ENCODE data around the gene ESYT1.

The ESYT1 gene

DNA sequence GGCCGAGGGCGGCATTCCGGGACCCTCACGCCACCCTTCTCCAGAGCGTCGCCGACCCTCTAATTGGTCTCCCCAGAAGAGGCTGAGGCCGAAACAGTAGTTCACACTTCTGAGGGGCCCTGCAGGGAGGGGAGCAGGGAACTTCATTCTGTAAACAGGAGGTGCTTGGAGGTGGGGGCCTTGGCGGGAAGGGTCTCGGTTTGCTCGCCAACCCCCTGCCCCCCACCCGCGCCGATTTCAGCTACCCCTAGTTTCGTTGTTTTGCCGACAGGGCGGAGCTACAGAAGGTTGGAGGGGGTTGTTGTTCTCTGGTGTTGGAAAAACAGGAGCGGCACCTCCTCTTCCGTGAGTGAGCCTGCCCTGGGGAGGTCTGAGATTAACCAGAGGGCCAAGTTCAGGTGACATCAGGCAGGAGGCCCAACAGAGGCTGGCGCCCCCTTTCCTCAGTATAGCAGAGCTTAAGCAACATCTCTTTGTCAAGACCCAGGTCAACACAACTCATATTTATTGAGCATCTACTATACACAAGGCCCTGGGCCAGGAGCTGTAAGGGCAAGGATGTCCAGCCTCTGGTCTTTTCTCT, 47.4 kb upstream of the ESYT1 start:
- no peak for DNase-seq (ENCODE audit: low read depth in 1 of 2, low spot score in 1 of 2)
- no peak overlapping the region for H3K27ac ChIP-seq (replicated peaks)
- no peak overlapping the region for H3K4me3 ChIP-seq (replicated peaks; ENCODE audit: insufficient read depth, low read length)
- H3K27me3 ChIP-seq (ENCODE audit: insufficient read depth, poor library complexity, severe bottlenecking) = peaks cover 17% of the 10 kb centered on the region
- TF ChIP-seq SPI1 (IDR thresholded peaks at IDR 0.05; ENCODE audit: borderline replicate concordance, low read depth) (no peak), GABPA (IDR thresholded peaks at IDR 0.05; ENCODE audit: low read depth) (no peak), POLR2AphosphoS5 (IDR thresholded peaks at IDR 0.05; ENCODE audit: low read depth) (no peak)
- TF ChIP-seq, protein P1, sequence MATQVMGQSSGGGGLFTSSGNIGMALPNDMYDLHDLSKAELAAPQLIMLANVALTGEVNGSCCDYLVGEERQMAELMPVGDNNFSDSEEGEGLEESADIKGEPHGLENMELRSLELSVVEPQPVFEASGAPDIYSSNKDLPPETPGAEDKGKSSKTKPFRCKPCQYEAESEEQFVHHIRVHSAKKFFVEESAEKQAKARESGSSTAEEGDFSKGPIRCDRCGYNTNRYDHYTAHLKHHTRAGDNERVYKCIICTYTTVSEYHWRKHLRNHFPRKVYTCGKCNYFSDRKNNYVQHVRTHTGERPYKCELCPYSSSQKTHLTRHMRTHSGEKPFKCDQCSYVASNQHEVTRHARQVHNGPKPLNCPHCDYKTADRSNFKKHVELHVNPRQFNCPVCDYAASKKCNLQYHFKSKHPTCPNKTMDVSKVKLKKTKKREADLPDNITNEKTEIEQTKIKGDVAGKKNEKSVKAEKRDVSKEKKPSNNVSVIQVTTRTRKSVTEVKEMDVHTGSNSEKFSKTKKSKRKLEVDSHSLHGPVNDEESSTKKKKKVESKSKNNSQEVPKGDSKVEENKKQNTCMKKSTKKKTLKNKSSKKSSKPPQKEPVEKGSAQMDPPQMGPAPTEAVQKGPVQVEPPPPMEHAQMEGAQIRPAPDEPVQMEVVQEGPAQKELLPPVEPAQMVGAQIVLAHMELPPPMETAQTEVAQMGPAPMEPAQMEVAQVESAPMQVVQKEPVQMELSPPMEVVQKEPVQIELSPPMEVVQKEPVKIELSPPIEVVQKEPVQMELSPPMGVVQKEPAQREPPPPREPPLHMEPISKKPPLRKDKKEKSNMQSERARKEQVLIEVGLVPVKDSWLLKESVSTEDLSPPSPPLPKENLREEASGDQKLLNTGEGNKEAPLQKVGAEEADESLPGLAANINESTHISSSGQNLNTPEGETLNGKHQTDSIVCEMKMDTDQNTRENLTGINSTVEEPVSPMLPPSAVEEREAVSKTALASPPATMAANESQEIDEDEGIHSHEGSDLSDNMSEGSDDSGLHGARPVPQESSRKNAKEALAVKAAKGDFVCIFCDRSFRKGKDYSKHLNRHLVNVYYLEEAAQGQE (IDR thresholded peaks at IDR 0.05; ENCODE audit: insufficient replicate concordance, low read depth) = no peak
- TF ChIP-seq, protein P2, sequence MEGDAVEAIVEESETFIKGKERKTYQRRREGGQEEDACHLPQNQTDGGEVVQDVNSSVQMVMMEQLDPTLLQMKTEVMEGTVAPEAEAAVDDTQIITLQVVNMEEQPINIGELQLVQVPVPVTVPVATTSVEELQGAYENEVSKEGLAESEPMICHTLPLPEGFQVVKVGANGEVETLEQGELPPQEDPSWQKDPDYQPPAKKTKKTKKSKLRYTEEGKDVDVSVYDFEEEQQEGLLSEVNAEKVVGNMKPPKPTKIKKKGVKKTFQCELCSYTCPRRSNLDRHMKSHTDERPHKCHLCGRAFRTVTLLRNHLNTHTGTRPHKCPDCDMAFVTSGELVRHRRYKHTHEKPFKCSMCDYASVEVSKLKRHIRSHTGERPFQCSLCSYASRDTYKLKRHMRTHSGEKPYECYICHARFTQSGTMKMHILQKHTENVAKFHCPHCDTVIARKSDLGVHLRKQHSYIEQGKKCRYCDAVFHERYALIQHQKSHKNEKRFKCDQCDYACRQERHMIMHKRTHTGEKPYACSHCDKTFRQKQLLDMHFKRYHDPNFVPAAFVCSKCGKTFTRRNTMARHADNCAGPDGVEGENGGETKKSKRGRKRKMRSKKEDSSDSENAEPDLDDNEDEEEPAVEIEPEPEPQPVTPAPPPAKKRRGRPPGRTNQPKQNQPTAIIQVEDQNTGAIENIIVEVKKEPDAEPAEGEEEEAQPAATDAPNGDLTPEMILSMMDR (IDR thresholded peaks at IDR 0.05; ENCODE audit: insufficient read depth, low read length) = no peak

DNA sequence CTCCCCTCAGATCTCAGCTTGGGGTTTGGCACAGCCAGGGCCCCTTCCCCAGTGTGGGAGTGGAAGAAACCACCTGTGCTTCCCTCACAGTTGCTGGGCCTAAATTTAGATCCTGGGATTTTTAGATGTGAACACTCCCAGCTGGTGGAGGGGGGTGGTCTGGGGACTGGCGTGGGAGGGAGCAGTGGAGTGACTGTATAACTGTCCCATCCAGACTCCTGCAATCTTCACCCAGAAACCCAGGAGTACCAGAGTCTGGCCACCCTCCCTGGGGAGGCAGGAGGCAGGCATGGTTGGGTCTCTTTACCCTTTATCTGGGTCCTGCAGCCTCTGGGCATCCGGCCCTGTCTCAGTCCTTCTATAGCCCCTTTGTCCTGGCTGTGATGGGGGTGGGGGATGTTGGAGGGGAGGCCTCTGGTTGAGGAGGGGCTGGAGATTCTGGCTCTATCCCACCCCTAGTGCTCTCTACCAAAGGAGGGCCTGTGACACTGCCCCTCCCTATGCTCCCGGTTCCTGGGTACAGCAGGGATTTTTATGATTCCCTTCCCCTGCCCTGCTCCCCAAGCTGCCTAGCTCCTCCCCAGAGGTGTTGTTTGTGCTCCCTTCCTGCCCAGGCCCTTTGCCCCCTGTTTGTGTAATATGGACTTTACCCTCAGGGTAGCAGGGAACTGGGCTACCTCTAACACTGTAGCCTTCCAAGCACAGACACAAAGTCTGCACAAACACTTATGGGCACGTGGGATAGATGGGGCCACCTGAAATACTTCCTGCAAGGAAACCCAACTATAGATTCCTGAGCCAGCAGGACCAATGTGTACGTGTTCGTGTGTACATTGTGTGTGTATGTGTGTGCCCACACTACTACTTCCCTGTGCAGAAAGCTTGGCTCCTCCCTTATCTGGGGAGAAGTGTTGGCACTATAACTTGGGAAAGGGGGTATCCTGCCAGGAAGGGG, 46.4 kb upstream of the ESYT1 start:
- H3K4me3 ChIP-seq (replicated peaks; ENCODE audit: insufficient read depth, low read length) = no peak overlapping the region
- DNase-seq (ENCODE audit: low read depth in 1 of 2, low spot score in 1 of 2) = no peak
- no peak overlapping the region for H3K27ac ChIP-seq (replicated peaks)
- H3K27me3 ChIP-seq (ENCODE audit: insufficient read depth, poor library complexity, severe bottlenecking) = peaks cover 17% of the 10 kb centered on the region
- TF ChIP-seq SPI1 (IDR thresholded peaks at IDR 0.05; ENCODE audit: borderline replicate concordance, low read depth) (no peak), GABPA (IDR thresholded peaks at IDR 0.05; ENCODE audit: low read depth) (no peak), POLR2AphosphoS5 (IDR thresholded peaks at IDR 0.05; ENCODE audit: low read depth) (no peak)
- TF ChIP-seq, protein P1 (IDR thresholded peaks at IDR 0.05; ENCODE audit: insufficient replicate concordance, low read depth) = no peak
- TF ChIP-seq, protein P2 (IDR thresholded peaks at IDR 0.05; ENCODE audit: insufficient read depth, low read length) = no peak

DNA sequence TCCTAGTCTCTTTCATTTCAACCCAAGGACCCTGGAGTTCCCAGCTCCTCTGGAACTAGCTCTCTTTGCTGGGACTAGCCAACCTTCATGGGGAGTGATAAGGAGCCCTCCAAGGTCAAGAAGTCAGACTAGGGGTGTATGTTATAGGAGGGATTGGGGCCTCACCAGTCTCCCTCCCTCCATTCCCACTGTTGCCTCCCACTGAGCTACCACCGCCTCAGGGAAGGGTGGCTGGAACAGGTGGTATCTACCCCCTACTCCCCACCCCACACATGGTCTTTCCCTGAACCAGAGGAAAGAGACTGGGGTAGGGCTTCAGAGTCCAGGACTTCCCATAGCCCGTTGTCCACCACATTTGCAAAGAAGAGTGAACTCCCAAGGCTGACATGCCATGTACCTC, 45.7 kb upstream of the ESYT1 start:
- DNase-seq (ENCODE audit: low read depth in 1 of 2, low spot score in 1 of 2) = no peak
- TF ChIP-seq, protein P1 (IDR thresholded peaks at IDR 0.05; ENCODE audit: insufficient replicate concordance, low read depth) = no peak
- TF ChIP-seq GABPA (IDR thresholded peaks at IDR 0.05; ENCODE audit: low read depth) = no peak
- TF ChIP-seq SPI1 (IDR thresholded peaks at IDR 0.05; ENCODE audit: borderline replicate concordance, low read depth) = no peak
- TF ChIP-seq, protein P2 (IDR thresholded peaks at IDR 0.05; ENCODE audit: insufficient read depth, low read length) = no peak
- no peak for TF ChIP-seq POLR2AphosphoS5 (IDR thresholded peaks at IDR 0.05; ENCODE audit: low read depth)

More for the DNA sequence above, 45.7 kb upstream of the ESYT1 start:
- peaks cover 17% of the 10 kb centered on the region for H3K27me3 ChIP-seq (ENCODE audit: insufficient read depth, poor library complexity, severe bottlenecking)
- no peak overlapping the region for H3K4me3 ChIP-seq (replicated peaks; ENCODE audit: insufficient read depth, low read length)
- H3K27ac ChIP-seq (replicated peaks) = no peak overlapping the region

All from HL-60 (cell line).